ENCODE results near the gene PRLH.

Gene PRLH

GRCh38 chr2:237549643-237550415 lies 16.5 kb upstream of the PRLH start:
- H3K27ac ChIP-seq: no peak overlapping the region
- no peak for TF ChIP-seq CTCF (conservative IDR thresholded peaks at IDR 0.05)

GRCh38 chr2:237551071-237551574 lies 15.3 kb upstream of the PRLH start:
- no peak overlapping the region for H3K27ac ChIP-seq
- TF ChIP-seq CTCF (conservative IDR thresholded peaks at IDR 0.05): no peak

- no peak overlapping the region for H3K27ac ChIP-seq
- no peak for TF ChIP-seq CTCF (conservative IDR thresholded peaks at IDR 0.05)
Measured at GRCh38 chr2:237552908-237553307, 13.5 kb upstream of the PRLH start.

GRCh38 chr2:237553948-237554347 lies 12.4 kb upstream of the PRLH start:
- no peak for TF ChIP-seq CTCF (conservative IDR thresholded peaks at IDR 0.05)
- H3K27ac ChIP-seq: no peak overlapping the region

- TF ChIP-seq CTCF (conservative IDR thresholded peaks at IDR 0.05): no peak
- H3K27ac ChIP-seq: no peak overlapping the region
Measured at GRCh38 chr2:237555560-237555959, 10.8 kb upstream of the PRLH start.

GRCh38 chr2:237556773-237557632 lies 9.4 kb upstream of the PRLH start:
- no peak for TF ChIP-seq CTCF (conservative IDR thresholded peaks at IDR 0.05)

GRCh38 chr2:237557633-237558015 lies 8.8 kb upstream of the PRLH start:
- H3K27ac ChIP-seq: no peak overlapping the region
- no peak for TF ChIP-seq CTCF (conservative IDR thresholded peaks at IDR 0.05)

More at GRCh38 chr2:237556773-237557632, 9.4 kb upstream of the PRLH start:
- H3K27ac ChIP-seq: no peak overlapping the region
